ENCODE results near the gene SHF.

- TF ChIP-seq EZH2 (IDR thresholded peaks at IDR 0.05) (no peak), POLR2AphosphoS5 (IDR thresholded peaks at IDR 0.05; ENCODE audit: borderline replicate concordance, low read depth, low read length) (no peak), FOXP2 (optimal IDR thresholded peaks at IDR 0.05; ENCODE audit: control extremely low read depth, extremely low read length, insufficient read depth) (no peak)
These were observed 43.4 kb upstream of the SHF start for GRCh38 chr15:45231132-45231531.
